HG02763 (cell line): ENCODE data around the gene AP1G1.
A peak's percentile ranks its signal among the peaks of the same experiment; 100 is the strongest.

ENCODE experiments used
- ATAC-seq: cut with Tn5 transposase; IDR thresholded peaks from one replicate; pipeline ENCODE4 v1.9.1; 2021; ENCODE audit warnings: mild to moderate bottlenecking, moderate library complexity; ENCODE audit not compliant: unreplicated experiment

AP1G1 gene

DNA sequence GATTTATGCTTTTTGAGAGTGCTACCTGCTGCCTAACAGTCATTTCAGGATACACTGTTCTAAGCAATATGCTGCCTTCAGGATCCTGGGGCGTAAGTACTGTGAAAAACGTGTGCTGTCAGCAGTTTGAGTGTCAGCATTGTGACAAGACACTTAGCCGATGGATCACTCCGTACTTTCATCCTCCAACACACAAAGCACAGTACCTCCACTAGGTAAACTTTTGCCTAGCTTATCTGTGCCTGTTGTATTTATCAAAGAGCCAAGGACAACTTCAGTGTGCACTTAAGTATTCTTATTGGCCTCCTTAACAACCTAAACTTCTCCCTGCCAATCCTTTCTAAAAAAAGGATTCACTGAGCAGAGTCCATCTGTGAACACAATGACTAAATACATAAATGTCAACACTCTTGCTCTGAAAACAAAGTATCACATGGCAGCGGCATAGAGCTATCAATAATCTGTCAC, 50.3 kb downstream of the AP1G1 start:
- no peak for ATAC-seq

DNA sequence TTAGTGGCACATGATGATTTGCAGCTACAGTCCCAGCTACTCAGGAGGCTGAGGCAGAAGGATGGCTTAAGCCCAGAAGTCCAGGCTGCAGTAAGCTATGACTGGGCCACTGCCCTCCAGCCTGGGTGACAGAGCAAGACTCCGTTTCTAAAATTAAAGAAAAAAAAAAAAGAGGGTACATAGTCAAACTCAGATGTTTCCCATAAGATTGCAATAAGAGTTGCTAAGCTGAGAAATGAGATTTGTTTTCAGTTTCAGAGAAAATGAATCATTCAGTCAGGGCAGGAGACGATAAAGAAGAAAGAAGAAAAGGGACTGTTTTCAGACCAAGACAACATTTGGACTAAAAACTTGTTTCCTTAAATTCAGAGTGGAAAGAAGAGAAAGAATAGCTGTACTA, 54.0 kb downstream of the AP1G1 start:
- no peak for ATAC-seq

DNA sequence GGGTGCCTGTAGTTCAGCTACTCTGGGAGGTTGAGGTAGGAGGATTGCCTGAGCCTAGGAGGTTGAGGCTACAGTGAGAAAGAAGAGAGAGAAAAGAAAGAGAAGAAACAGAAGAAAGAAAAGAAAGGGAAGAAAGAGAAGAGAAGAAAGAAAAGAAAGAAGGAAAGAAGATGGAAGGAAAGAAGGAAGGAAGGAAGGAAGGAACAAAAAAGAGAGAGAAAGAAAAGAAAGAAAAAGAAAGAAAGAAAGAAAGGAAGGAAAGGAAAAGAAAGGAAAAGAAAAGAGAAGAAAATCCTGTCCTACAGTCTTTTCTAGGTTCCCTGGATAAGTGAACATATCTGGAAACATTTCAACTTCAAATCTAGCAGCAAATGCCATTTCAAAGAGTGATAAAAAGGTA, 54.5 kb downstream of the AP1G1 start:
- no peak for ATAC-seq

DNA sequence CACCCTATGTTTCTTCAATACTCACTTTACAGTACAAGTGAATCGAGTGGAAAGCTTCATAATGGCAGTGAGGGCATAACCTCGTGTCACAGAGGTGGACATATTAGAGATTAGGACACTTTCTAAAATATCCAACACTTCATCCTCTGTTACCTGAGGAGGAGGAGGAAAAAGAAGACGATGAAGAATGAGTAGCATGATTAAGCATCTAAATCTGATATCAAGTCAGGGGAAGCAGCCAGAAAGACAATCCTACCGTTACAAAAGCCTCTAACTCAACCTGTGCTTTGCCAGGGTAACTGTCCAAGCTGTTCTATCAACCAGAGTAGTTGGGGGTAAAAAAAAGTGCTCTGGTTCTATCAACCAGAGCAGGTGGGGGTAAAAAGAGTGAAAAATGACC, 60.4 kb downstream of the AP1G1 start:
- no peak for ATAC-seq

DNA sequence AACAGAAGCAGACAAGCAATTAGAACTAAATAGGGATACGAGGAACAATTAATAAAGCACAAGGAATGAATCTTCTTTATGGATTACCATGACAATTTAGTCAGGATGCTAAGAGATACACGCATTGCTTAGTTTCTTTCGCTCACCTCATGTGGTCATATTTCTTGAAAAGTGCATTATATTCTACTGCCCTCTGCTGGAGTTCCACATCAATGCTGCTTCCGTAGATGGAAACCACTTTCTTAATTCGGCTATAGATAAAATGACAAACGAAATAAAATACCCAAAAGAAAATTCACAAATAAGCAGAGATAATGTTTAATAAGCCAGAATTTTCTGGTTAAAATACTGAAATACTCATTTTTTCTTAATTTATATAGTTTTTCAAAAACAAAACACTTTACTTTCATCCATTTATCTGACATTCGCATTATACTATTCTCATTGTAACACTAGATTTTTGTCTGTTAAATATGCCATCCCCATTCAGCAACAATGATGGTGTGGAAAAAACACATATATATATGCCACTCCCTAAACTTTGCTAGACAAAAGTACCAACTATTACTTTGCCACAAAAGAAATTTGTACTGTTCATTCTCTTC, 62.1 kb downstream of the AP1G1 start:
- no peak for ATAC-seq

DNA sequence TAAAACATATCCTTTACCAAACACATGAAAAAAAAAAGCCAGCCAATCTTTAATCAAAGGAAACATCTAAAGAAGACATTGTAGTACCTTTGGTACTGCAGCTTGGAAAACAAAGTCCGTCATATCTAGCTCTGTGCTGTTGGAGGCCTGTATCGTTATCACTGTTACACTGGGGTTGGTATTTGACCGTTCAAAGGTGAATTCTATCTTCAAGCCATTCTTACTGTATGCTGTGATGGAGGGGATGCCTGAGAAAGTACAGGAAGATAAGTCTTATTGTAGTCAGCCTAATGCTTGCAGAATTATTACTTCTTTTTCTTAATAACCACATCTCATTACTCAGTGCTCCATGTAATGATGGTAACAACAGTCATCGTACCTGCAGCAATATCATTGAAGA, 69.8 kb downstream of the AP1G1 start:
- ATAC-seq, result no peak

DNA sequence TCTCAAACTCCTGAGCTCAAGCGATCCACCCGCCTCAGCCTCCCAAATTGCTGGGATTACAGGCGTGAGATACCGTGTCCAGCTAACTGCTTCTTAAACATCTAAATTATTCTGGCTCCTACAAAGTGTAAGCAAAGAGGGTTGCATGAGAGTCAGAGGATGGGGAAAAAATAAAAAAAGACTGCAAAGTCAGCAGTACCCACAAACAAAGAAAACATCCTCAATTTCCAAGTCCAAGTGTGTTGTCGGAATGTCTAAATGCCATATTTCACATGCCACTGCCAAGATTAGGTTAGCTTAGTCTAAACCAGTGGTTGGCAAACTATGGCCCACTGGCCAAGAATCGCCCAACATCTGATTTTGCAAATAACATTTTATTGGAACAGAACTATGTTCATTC, 71.1 kb downstream of the AP1G1 start:
- no peak for ATAC-seq

DNA sequence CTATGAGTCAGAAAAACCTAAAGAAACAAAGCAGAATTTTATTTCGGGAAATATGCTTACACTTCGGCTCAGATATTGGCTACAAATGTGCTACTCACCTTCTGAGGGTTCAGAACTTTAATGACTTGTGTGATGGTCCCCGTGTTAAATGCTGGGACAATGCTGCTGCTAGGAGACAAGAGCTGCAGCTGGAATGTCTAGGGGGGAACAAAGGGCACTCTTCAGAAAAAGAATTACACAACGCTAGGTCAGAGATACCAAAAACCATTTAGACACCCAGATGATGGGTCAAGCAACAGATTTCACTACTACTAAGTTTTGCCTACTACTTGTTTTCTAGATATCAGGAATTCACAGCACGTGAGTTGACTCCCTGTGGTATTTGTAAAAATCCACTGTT, 74.1 kb downstream of the AP1G1 start:
- no peak for ATAC-seq

DNA sequence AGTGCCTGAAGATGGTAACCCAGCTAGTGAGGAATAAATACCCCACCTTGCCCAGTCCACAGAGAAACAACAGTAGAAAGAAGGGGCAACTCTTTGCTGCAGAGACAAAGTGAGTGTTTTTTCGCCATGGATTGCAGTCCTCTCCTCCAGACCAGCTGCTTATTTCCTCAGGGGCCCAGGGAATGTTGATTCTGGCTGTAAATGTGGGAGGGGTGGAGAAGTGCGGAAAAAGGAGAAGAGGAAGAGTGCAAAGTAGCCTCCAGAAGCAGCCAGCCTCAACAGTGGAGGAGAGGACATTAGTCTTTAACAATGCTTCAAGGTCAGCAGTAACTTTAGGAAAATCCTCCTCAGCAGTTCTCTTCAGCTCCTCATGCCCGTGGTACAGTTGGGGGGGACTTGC, 76.0 kb downstream of the AP1G1 start:
- no peak for ATAC-seq

DNA sequence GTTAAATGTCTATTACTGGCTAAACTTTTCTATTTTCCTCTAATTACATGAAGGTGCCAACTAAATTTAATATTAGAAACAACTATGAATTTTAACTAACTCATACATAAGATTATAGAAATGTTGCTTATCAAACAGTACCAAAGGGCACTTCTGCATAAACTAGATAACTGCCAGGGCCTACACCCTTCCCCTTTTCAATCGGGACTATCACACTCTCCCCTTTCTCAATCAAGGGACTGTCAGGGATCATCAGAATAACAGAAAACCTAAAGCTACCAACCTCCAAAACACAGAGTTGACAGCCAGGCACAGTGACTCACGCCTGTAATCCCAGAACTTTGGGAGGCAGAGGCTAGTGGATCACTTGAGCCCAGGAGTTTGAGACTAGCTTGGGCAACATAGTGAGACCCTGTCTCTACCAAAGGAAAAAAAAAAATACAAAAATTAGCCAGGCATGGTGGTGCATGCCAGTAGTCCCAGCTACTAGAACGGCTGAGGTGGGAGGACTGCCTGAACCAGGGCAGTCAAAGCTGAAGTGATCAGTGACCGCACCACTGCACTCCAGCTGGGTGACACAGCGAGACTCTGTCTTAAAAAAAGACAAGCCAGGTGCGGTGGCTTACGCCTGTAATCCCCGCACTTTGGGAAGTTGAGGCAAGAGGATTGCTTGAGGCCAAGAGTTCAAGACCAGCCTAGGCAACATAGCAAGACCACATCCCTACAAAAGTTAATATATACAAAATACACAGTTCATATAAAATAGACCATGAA, 80.9 kb downstream of the AP1G1 start:
- no peak for ATAC-seq

DNA sequence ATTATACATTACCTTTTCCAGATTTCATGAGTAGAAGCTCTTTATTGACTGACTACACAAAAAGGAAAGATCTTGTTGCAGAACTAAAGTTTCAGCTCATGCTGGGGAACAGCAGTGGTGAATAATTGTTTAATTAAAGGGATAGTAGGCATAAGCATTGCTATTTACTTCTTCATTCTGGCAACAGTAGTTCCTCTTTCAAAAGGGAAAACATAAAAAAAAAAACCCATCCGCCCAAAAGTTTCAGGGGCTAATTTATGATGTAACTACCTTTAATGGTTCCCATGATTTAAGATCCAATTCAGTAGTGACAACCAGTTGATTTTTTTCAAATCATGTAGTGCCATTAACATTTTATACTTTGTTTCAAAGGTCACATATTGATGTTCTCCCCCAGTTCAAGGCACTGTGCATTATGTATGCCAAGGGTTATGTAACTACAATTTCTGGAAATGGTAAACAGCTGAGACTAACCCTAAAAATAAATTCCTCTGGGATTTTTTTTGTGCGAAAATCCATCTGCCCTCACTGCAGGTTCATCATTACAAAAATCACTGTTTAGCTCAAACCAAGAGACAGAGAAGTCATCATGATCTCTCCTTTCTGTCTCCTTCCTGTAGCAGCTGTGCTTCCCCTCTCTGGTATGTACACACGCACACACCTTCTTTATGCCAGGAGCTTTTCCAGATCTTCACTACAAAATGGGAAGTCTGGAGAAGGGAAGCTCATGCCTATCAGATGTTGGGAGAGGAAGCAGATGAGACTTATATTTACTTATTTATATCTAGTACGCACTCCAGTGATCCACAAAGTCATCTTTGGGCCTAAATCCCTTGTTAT, 81.9 kb downstream of the AP1G1 start:
- no peak for ATAC-seq

DNA sequence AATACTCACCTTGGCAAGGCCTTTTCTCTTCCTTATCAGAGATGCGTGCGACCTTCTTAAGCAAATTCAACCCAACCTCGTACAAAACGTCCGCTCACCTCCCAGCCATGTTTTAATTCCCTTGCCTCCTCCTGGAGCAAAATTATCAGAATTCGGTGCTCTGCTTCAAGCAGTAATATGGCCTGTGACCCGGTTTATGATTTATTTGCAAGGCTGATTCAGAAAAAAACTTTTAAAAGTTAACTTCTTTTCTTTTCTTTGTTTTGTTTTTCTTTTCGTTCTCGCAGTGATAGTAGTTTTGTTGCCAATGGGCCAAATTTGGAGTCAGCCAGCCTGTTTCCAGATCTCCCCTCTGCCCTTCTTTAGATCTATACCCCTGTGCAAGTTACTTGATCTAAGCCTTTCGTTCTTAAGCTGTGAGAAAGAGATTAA, 84.3 kb downstream of the AP1G1 start, which contains the start of gene PHLPP2:
PHLPP2 (minus strand) TSS at position 382 of the 432 bp plus-strand sequence. CDS start 9,906 bp downstream, outside the sequence.
- ATAC-seq, result no peak

DNA sequence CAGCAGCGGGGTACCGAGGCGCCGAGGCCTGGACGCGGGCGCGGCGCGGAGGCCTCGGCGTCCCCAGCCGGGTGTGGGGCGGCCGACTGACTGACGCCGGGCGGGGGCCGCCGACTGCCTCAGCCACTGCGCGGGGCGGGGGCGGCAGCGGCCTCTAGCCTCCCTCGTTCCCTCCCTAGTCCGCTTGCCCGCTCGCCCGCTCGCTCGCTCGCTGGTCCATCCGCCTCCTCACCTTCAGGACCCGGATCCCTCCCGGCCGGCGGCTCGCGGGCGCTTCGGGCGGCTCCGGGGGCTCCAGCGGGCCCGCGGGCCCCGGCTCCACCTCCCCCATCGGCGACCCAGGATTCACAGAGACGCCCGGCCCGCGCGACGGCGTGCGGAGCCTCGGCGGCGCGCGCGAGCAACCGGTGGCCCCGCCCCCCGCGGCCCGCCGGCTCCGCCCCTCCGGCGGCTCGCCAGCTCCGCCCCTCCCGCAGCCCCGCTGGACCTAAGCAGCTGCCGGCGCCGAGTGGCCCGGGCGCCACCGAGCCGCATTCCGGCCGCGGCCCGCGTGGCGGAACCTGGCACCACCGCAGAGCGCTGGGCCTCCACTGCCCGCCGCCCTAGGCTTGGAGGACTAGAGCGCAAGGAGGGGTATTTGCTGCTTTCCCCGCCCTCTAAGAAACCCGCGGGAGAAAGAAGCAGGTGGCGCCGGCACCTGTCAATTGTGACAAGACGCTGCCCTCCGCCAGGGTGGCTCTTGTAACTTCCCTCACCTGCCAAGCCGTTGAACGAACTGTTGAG, 84.9 kb downstream of the AP1G1 start:
- peak; percentile 75 for ATAC-seq

DNA sequence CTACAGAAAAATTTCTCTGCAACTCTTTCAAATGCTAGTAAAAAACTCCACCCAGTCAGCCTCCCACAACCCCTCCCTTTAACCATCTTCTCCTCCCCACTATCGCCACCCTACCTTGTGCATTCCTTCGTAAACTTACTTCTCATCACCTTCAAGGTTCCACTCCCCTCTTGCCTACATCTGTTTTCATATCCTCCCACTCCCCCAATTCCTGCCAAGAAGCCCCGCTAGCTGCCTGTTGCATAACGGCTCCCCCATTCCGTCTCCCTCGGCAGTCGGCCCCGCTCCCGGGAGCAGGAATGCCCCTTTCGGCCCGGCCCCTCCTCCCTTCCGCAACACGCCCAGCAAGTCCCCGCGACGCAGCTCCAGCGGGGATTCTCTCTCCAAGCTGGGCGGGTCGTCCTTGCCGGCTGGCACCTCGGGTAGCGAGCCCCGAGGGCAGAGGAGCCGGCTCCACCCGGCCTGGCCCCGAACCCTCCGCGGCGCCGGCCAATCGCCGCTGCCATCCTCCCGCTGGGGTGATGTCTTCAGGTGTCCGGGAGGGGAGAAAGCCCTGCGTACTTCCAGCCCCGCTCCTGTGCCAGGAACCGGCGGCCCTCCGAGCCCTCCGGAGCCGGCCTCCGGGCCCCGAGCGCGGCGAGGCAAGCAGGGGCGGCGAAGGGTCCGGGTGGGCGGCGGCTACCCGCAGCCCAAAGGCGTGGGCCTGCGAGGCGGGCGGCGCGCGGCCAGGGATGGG, 85.7 kb downstream of the AP1G1 start:
- ATAC-seq, result peak; percentile 22

DNA sequence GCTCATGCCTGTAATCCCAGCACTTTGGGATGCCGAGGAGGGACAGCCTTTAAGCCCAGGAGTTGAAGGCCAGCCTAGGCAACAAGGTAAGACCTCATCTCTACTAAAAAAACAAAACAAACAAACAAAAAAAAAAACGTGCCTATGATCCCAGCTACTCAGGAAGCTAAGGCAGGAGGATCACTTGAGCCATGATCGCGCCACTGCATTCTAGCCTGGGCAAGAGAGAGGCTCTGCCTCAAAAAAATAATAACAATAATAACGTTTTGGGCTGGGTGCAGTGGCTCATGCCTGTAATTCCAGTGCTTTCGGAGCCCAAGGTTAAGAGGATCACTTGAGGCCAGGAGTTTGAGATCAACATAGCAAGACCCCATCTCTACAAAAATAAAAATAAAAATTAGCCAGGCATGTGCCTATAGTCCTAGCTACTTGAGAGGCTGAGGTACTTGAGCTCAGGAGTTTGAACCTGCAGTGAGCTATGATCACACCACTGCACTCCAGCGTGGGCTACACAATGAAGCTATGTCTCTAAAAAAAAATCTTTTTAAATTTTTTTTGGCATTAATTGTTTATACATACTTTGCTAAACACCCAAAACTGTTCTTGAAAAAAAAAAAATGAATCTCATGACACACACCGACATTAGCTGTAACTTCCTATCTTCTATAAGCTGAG, 87.4 kb downstream of the AP1G1 start:
- no peak for ATAC-seq

DNA sequence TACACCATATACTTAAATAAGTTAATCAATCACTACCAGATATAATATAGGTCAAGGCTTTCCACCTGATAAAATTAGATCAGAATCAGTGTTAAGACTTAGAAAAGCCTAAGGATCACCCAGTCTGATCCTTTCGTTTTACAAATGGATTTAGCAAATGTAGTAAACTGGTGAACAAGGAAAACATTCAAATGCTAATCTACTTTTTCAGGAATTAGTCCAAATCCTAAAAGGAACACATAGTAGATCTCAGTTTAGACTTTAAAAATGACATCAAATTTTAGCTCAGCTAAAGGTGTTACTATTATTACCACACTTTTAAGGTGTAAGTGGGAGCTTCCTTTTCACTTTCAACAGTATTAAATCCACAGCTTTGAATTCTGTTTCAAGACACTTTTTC, 96.1 kb downstream of the AP1G1 start:
- ATAC-seq, result no peak

DNA sequence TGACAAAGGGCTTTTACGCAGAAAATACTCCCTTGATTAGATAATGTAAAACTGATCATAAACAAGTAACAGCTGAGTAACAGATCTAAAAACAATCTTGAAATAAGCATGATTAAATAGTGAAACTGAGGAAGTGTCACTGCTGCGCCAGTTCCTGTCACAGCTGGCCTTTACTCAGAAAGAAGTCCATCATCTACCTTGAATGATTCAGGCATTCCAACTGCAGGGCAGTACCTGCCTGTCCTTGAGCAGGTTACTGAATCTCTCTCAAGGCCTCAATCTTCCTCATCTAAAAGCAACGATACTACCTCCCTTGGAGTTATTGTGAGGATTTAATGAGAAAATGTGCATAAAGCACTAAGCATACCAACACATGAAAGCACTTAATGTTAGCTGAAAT, 96.8 kb downstream of the AP1G1 start:
- ATAC-seq, result no peak

DNA sequence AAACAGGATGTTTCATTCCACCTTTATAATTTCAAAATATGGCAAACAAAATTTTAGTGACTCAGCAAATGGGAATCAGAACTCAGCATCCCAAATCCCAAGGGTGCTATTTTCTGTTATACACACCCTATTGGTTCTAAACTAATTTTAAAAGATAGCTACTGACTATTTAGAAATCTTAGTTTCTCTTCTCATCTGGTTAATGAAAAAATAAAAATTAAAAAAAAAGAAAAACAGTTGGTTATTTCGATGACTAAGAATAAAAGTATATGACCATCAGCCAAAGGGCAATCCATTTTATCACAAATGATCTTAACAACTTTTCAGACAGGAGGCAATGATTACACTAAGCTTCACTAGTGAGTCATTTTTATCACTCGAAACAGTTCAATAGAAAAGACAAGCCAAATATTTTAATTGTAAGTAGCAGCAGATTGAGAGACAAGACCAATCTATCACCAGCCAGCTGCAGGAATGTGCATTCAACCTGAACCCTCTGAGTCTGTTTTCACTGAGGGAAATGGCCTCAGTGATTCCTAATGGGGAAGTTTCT, 99.3 kb downstream of the AP1G1 start:
- ATAC-seq, result no peak

DNA sequence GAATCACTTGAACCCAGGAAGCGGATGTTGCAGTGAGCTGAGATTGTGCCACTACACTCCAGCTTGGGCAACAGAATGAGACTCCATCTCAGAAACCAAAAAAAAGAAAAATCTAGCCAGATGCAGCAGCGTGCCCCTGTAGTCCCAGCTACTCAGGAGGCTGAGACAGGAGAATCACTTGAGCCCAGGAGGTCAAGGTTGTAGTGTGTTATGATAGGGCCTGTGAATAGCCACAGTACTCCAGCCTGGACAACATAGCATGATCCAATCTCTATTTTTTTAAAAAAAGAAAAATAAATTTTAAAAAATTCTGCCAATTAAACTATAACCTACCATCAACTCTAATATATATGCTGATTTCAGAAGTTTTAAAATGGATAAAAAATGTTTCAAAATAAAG, 99.9 kb downstream of the AP1G1 start:
- no peak for ATAC-seq
